CD14-positive monocyte (primary cell): ENCODE data around the gene COL5A2. TPM values are rescaled to one million over a fixed set of nuclear protein-coding genes. Genes with fewer than 3 reads are reported as not detected.

Experiments used
- DNase-seq, 3 donors: peaks; one replicate each; pipeline ENCODE4 v3.0.0-alpha.2; 2011 to 2022
- H2AFZ ChIP-seq: 2 replicates; pipeline ENCODE4 v1.6.0; 2012; ENCODE audit warnings: mild to moderate bottlenecking, low read depth, low read length, inconsistent platforms; ENCODE audit not compliant: insufficient read depth, poor library complexity, severe bottlenecking
- H3K27ac ChIP-seq, 2 donors: 1 replicate in 1 of 2; 2 replicates in 1 of 2; pipeline ENCODE4 v1.5.1; 2012 to 2013; ENCODE audit warnings: low read length in 2 of 2, control low read depth in 1 of 2, inconsistent platforms in 1 of 2, low read depth in 1 of 2, mild to moderate bottlenecking in 1 of 2
- H3K27me3 ChIP-seq, 2 donors: one replicate each; pipeline versions ENCODE4 v1.6.0 to v1.6.1; 2011 to 2013; ENCODE audit warnings: low read length in 2 of 2; ENCODE audit not compliant: control insufficient read depth in 2 of 2, insufficient read depth in 2 of 2
- H3K36me3 ChIP-seq, 2 donors: replicated peaks in 1 of 2; 1 replicate in 1 of 2; 2 replicates in 1 of 2; pipeline versions ENCODE4 v1.5.1 to v1.6.1; 2012 to 2013; ENCODE audit warnings: low read length in 2 of 2, control low read depth in 1 of 2, inconsistent platforms in 1 of 2, mild to moderate bottlenecking in 1 of 2; ENCODE audit not compliant: insufficient read depth in 2 of 2, control insufficient read depth in 1 of 2
- H3K4me1 ChIP-seq, 2 donors: 1 replicate in 1 of 2; 2 replicates in 1 of 2; pipeline versions ENCODE4 v1.5.1 to v1.6.1; 2012 to 2013; ENCODE audit warnings: low read length in 2 of 2, control low read depth in 1 of 2, inconsistent platforms in 1 of 2, mild to moderate bottlenecking in 1 of 2, moderate library complexity in 1 of 2; ENCODE audit not compliant: insufficient read depth in 2 of 2, control insufficient read depth in 1 of 2
- H3K4me2 ChIP-seq: replicated peaks from 2 replicates; pipeline ENCODE3; 2012; ENCODE audit warnings: low read length, moderate library complexity, mild to moderate bottlenecking; ENCODE audit not compliant: poor library complexity, severe bottlenecking; ENCODE audit errors: extremely low read depth
- H3K4me3 ChIP-seq, 3 experiments: fragments of 200-600 bp in 1 of 3; sonication (generic) in 1 of 3; replicated peaks in 1 of 3; 1 replicate in 2 of 3; 2 replicates in 1 of 3; pipeline ENCODE4 v1.5.1; 2011 to 2013; ENCODE audit warnings: low read length in 3 of 3, mild to moderate bottlenecking in 3 of 3, control low read depth in 2 of 3, low read depth in 2 of 3, inconsistent platforms in 1 of 3, moderate library complexity in 1 of 3
- H3K79me2 ChIP-seq: 2 replicates; pipeline ENCODE4 v1.6.0; 2012; ENCODE audit warnings: mild to moderate bottlenecking, control low read depth, inconsistent platforms, low read length, moderate library complexity; ENCODE audit not compliant: insufficient read depth
- H3K9ac ChIP-seq: 2 replicates; pipeline ENCODE4 v1.6.0; 2017; ENCODE audit warnings: low read length, mild to moderate bottlenecking; ENCODE audit not compliant: insufficient read depth, poor library complexity, severe bottlenecking
- H3K9me3 ChIP-seq, 2 donors: replicated peaks in 1 of 2; 1 replicate in 1 of 2; 2 replicates in 1 of 2; pipeline versions ENCODE4 v1.5.1 to v1.6.1; 2012 to 2013; ENCODE audit warnings: low read length in 2 of 2, control low read depth in 1 of 2; ENCODE audit not compliant: control insufficient read depth in 1 of 2, insufficient read depth in 1 of 2
- H4K20me1 ChIP-seq: 2 replicates; pipeline ENCODE4 v1.6.0; 2012; ENCODE audit warnings: mild to moderate bottlenecking, low read length, control low read depth, moderate library complexity; ENCODE audit not compliant: insufficient read depth
- H3K27ac Mint-ChIP-seq, 7 donors: one replicate each; pipeline ENCODE4 v1.8.0; 2020; ENCODE audit warnings: mild to moderate bottlenecking in 7 of 7, mixed read lengths in 7 of 7, moderate library complexity in 6 of 7, inconsistent platforms in 2 of 7
- H3K27me3 Mint-ChIP-seq, 3 donors: one replicate each; pipeline ENCODE4 v1.8.0; 2021 to 2022; ENCODE audit warnings: low read depth in 3 of 3, mild to moderate bottlenecking in 3 of 3, mixed read lengths in 3 of 3, moderate library complexity in 3 of 3, inconsistent platforms in 1 of 3
- H3K36me3 Mint-ChIP-seq, 2 donors: one replicate each; pipeline ENCODE4 v1.8.0; 2020; ENCODE audit warnings: mixed read lengths in 2 of 2, inconsistent platforms in 1 of 2, mild to moderate bottlenecking in 1 of 2
- H3K4me1 Mint-ChIP-seq: one replicate; pipeline ENCODE4 v1.8.0; 2020; ENCODE audit warnings: mild to moderate bottlenecking, mixed read lengths
- H3K4me3 Mint-ChIP-seq, 2 donors: one replicate each; pipeline ENCODE4 v1.8.0; 2020; ENCODE audit warnings: mild to moderate bottlenecking in 2 of 2, mixed read lengths in 2 of 2, moderate library complexity in 1 of 2
- H3K9me3 Mint-ChIP-seq, 7 donors: one replicate each; pipeline ENCODE4 v1.8.0; 2020 to 2022; ENCODE audit warnings: mixed read lengths in 7 of 7, mild to moderate bottlenecking in 6 of 7, moderate library complexity in 6 of 7, inconsistent platforms in 2 of 7
- CTCF ChIP-seq: fragments of 200-600 bp; IDR thresholded peaks from one replicate; pipeline ENCODE4 v1.8.0; 2022; ENCODE audit warnings: antibody characterized with exemption, mild to moderate bottlenecking
- WGBS: methylation state at CpG from one replicate; pipeline ENCODE4 v1.1.5; 2013; ENCODE audit warnings: missing lambda C conversion rate; ENCODE audit not compliant: insufficient coverage; 5-methylcytosine and 5-hydroxymethylcytosine counted together
- intact Hi-C, 2 donors: fragments of 100-400 bp; cut with micrococcal nuclease; formaldehyde crosslinking; loops; one replicate each; pipeline versions ENCODE4 v1.15.0 to v1.15.1; 2023
- polyA plus RNA-seq, 3 donors: library from polyadenylated mRNA; depleted of rRNA in 1 of 3; unstranded in 2 of 3; stranded (reverse) in 1 of 3; fragments of 300-500 nt in 2 of 3; fragments of >200 nt in 1 of 3; fragmentation: Illumina TruSeq in 2 of 3; gene quantifications; 1 replicate in 2 of 3; 2 replicates in 1 of 3; pipeline ENCODE4 v1.2.3, GENCODE V29; 2012 to 2021

Gene COL5A2
- polyA plus RNA-seq, 3 donors = 0.13 TPM; not detected in 2

DNA sequence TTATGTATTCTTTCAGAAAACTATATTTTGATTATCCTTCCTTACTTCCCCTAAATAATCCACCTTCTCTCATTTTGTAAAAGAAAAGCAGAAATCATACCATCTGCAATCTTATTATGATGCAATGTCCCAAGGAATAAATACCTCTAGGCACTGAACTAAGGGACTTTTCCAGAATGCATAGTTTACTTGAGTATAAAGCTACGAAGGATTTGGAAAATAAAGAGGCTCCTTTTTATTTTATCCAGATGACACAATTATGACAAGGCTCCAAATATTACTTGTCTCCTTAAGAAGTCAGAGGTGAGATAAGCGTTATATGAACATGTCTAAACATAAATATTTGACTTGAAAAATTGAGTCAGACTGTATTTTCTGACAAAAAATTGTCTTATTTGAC lies 133.2 kb downstream of the COL5A2 start:
- no peaks in the 10 kb centered on the region for H3K9me3 ChIP-seq
- H4K20me1 ChIP-seq = no peaks in the 10 kb centered on the region
- H3K79me2 ChIP-seq = no peaks in the 10 kb centered on the region
- Mint-ChIP-seq H3K9me3 (peaks cover 0 to 2% (median 0%) of the 10 kb centered on the region in 7 donors), H3K27ac (no peak overlapping the region), H3K27me3 (no peaks in the 10 kb centered on the region), H3K4me1 (no peaks in the 10 kb centered on the region), H3K4me3 (no peak overlapping the region), H3K36me3 (no peaks in the 10 kb centered on the region)
- H3K27ac ChIP-seq = no peak overlapping the region
- H3K27me3 ChIP-seq = no peaks in the 10 kb centered on the region
- no peak for TF ChIP-seq CTCF
- H3K4me1 ChIP-seq = no peaks in the 10 kb centered on the region
- DNase-seq = no peak
- H2AFZ ChIP-seq = no peak overlapping the region
- H3K4me2 ChIP-seq = no peak overlapping the region
- intact Hi-C loops = no loop called here
- H3K9ac ChIP-seq = no peak overlapping the region
- no CpG with 5 or more reads among the region's 2 CpGs for WGBS
- H3K36me3 ChIP-seq = no peaks in the 10 kb centered on the region
- no peak overlapping the region for H3K4me3 ChIP-seq

GRCh38 chr2:189045836-189046235 lies 133.7 kb downstream of the COL5A2 start:
- Histone ChIP-seq H3K4me1 (no peaks in the 10 kb centered on the region), H3K4me2 (no peak overlapping the region), H4K20me1 (no peaks in the 10 kb centered on the region), H3K36me3 (no peaks in the 10 kb centered on the region), H3K27me3 (no peaks in the 10 kb centered on the region), H3K9ac (no peak overlapping the region), H3K27ac (no peak overlapping the region), H3K9me3 (no peaks in the 10 kb centered on the region), H2AFZ (no peak overlapping the region), H3K4me3 (no peak overlapping the region), H3K79me2 (no peaks in the 10 kb centered on the region)
- H3K4me1 Mint-ChIP-seq = no peaks in the 10 kb centered on the region
- no CpG with 5 or more reads among the region's 3 CpGs for WGBS
- no peak for DNase-seq
- no peaks in the 10 kb centered on the region for H3K36me3 Mint-ChIP-seq
- no peaks in the 10 kb centered on the region for H3K27me3 Mint-ChIP-seq
- peaks cover 0 to 2% (median 0%) of the 10 kb centered on the region in 7 donors for H3K9me3 Mint-ChIP-seq
- H3K4me3 Mint-ChIP-seq = no peak overlapping the region
- intact Hi-C loops = no loop called here
- no peak for TF ChIP-seq CTCF
- no peak overlapping the region for H3K27ac Mint-ChIP-seq
